HepG2 (cell line): ENCODE data around the gene MSH4. TPM values are rescaled to one million over a fixed set of nuclear protein-coding genes. Genes with fewer than 3 reads are reported as not detected.

ENCODE experiments used
- AFF4 ChIP-seq: sonication (generic); formaldehyde crosslinking; IDR thresholded peaks from 2 replicates; pipeline ENCODE4 v1.4.0; 2020; ENCODE audit warnings: missing genetic modification reagents
- ATF4 ChIP-seq, 2 experiments: fragments of 450-650 bp in 1 of 2; sonication (generic) in 1 of 2; formaldehyde crosslinking; IDR thresholded peaks; 2 replicates each; pipeline versions ENCODE4 v1.5.0 to v1.8.0; 2020 to 2022; ENCODE audit warnings: mild to moderate bottlenecking in 1 of 2, missing genetic modification reagents in 1 of 2
- ATF7-NPFF ChIP-seq: sonication (generic); formaldehyde crosslinking; IDR thresholded peaks from 2 replicates; pipeline ENCODE4 v1.8.1; 2023; ENCODE audit warnings: mild to moderate bottlenecking, low read depth, missing genetic modification reagents, moderate library complexity
- CBX5 ChIP-seq: sonication (generic); formaldehyde crosslinking; IDR thresholded peaks from 2 replicates; pipeline ENCODE4 v1.4.0; 2020; ENCODE audit warnings: missing genetic modification reagents, borderline replicate concordance
- CEBPG ChIP-seq: IDR thresholded peaks from 2 replicates; pipeline ENCODE4 v1.6.1; 2016
- CREB1 ChIP-seq, 2 experiments: fragments of 450-650 bp in 1 of 2; IDR thresholded peaks; 2 replicates each; pipeline ENCODE4 v1.6.1; 2016 to 2017; ENCODE audit warnings: control low read depth in 1 of 2, mild to moderate bottlenecking in 1 of 2, missing compliant biosample characterization in 1 of 2, missing genetic modification characterization in 1 of 2
- EEA1 ChIP-seq: sonication (generic); formaldehyde crosslinking; IDR thresholded peaks from 2 replicates; pipeline ENCODE4 v1.5.1; 2020; ENCODE audit warnings: mild to moderate bottlenecking, missing genetic modification reagents, borderline replicate concordance
- GABPB1 ChIP-seq: IDR thresholded peaks from 2 replicates; pipeline ENCODE4 v1.6.1; 2016; ENCODE audit warnings: mild to moderate bottlenecking, missing genetic modification reagents, moderate library complexity, missing compliant biosample characterization
- GATA4 ChIP-seq: sonication (generic); IDR thresholded peaks from 2 replicates; pipeline ENCODE4 v1.6.1; 2016; ENCODE audit warnings: antibody characterized with exemption, low read depth, borderline replicate concordance
- HNRNPH1 ChIP-seq: fragments of 200-400 bp; formaldehyde crosslinking; optimal IDR thresholded peaks from 2 replicates; pipeline ENCODE3; 2017; ENCODE audit warnings: mild to moderate bottlenecking, low read depth, low read length
- HNRNPLL ChIP-seq: fragments of 200-400 bp; formaldehyde crosslinking; IDR thresholded peaks from 2 replicates; pipeline ENCODE4 v1.6.1; 2017; ENCODE audit warnings: mild to moderate bottlenecking, low read depth, low read length; ENCODE audit not compliant: poor library complexity, severe bottlenecking
- HOXA3 ChIP-seq: sonication (generic); formaldehyde crosslinking; IDR thresholded peaks from 2 replicates; pipeline ENCODE4 v1.5.0; 2020; ENCODE audit warnings: missing genetic modification reagents
- KDM2A ChIP-seq: sonication (generic); formaldehyde crosslinking; IDR thresholded peaks from 2 replicates; pipeline ENCODE4 v1.4.0; 2020; ENCODE audit warnings: low read depth, missing genetic modification reagents, borderline replicate concordance
- NCOR1 ChIP-seq: fragments of 200-600 bp; sonication (generic); IDR thresholded peaks from 2 replicates; pipeline ENCODE4 v1.7.0; 2017; ENCODE audit warnings: antibody characterized with exemption, low read length, borderline replicate concordance
- PLSCR1 ChIP-seq: sonication (generic); formaldehyde crosslinking; IDR thresholded peaks from 2 replicates; pipeline ENCODE4 v1.5.0; 2020; ENCODE audit warnings: missing genetic modification reagents, mild to moderate bottlenecking, borderline replicate concordance
- POLR2G ChIP-seq: fragments of 200-400 bp; formaldehyde crosslinking; IDR thresholded peaks from 2 replicates; pipeline ENCODE4 v1.6.1; 2018; ENCODE audit warnings: mild to moderate bottlenecking, low read depth, low read length, moderate library complexity
- RAD21 ChIP-seq: fragments of 450-650 bp; formaldehyde crosslinking; IDR thresholded peaks from 2 replicates; pipeline ENCODE4 v1.5.0; 2020; ENCODE audit warnings: mild to moderate bottlenecking
- SOX5 ChIP-seq: IDR thresholded peaks from 2 replicates; pipeline ENCODE4 v1.6.1; 2016; ENCODE audit warnings: borderline replicate concordance
- TAF15 ChIP-seq: fragments of 200-400 bp; formaldehyde crosslinking; IDR thresholded peaks from one replicate; pipeline ENCODE4 v1.6.1; 2018; ENCODE audit warnings: mild to moderate bottlenecking, low read depth, low read length; ENCODE audit not compliant: poor library complexity, severe bottlenecking
- TGIF2 ChIP-seq: IDR thresholded peaks from 2 replicates; pipeline ENCODE4 v1.6.1; 2016; ENCODE audit warnings: control low read depth, missing compliant biosample characterization
- ZNF251 ChIP-seq: sonication (generic); formaldehyde crosslinking; IDR thresholded peaks from 2 replicates; pipeline ENCODE4 v1.9.0; 2021; ENCODE audit warnings: mild to moderate bottlenecking, missing genetic modification reagents
- ZNF264 ChIP-seq: sonication (generic); formaldehyde crosslinking; IDR thresholded peaks from 2 replicates; pipeline ENCODE4 v1.4.0; 2020; ENCODE audit warnings: missing genetic modification reagents
- ZNF577 ChIP-seq: sonication (generic); formaldehyde crosslinking; IDR thresholded peaks from 2 replicates; pipeline ENCODE4 v1.4.0; 2020; ENCODE audit warnings: mild to moderate bottlenecking, low read depth, missing genetic modification reagents, borderline replicate concordance
- ZNF589 ChIP-seq: sonication (generic); formaldehyde crosslinking; conservative IDR thresholded peaks from 2 replicates; pipeline ENCODE4 v1.8.0; 2022; ENCODE audit warnings: mild to moderate bottlenecking, moderate library complexity, missing genetic modification reagents
- polyA plus RNA-seq, 8 experiments: library from polyadenylated mRNA; depleted of rRNA in 3 of 8; stranded (reverse) in 7 of 8; unstranded in 1 of 8; fragments of >200 nt; fragmentation: Illumina TruSeq in 4 of 8; extraction: Trizol in 4 of 8; gene quantifications; 2 replicates each; pipeline versions ENCODE4 v1.2.1 to v1.2.3, GENCODE V29; 2011 to 2016; ENCODE audit warnings: low read depth in 4 of 8, missing spikeins in 1 of 8, mixed read lengths in 1 of 8; ENCODE audit not compliant: insufficient read depth in 1 of 8
- total RNA-seq, 5 experiments: library from RNA; depleted of rRNA; stranded (reverse); fragments of >200 nt; fragmentation: Illumina TruSeq; extraction: Trizol; gene quantifications; 2 replicates each; pipeline ENCODE4 v1.2.3, GENCODE V29; 2016; ENCODE audit warnings: low read depth in 1 of 5

MSH4 gene
- total and polyA plus RNA-seq, 2 of the 13 experiments (the other 11 are each of a cell fraction or from before 2014, with no cell fraction given) = 0.01 to 0.09 TPM

GRCh38 chr1:75796376-75797272 is at the start of gene MSH4 (continued):
- TF ChIP-seq GATA4 = peak; percentile 10; the same call in 1 of the 2 replicates
- peak; percentile 80 for TF ChIP-seq TAF15
- peak; percentile 38 for TF ChIP-seq HNRNPLL
- no peak for TF ChIP-seq TGIF2 (CRISPR knock-in tag)
- 0 out of 2 replicates have a peak, but pooled peaks have one; percentile 32 for TF ChIP-seq AFF4 (CRISPR knock-in tag)
- TF ChIP-seq CBX5 (CRISPR knock-in tag) = peak; percentile 41; the same call in 1 of the 2 replicates
- TF ChIP-seq EEA1 (CRISPR knock-in tag) = 0 out of 2 replicates have a peak, but pooled peaks have one; percentile 27
- TF ChIP-seq HOXA3 (CRISPR knock-in tag) = peak; percentile 49; the same call in 1 of the 2 replicates
- TF ChIP-seq SOX5 = no peak
- TF ChIP-seq ATF4 (CRISPR knock-in tag; IDR thresholded peaks at IDR 0.05) = peak in 1 of 2 experiments; percentile 76; a peak in 2 of 4 replicates
- 0 out of 2 replicates have a peak, but pooled peaks have one; percentile 15 for TF ChIP-seq ZNF589 (CRISPR knock-in tag)
- no peak for TF ChIP-seq CEBPG (CRISPR knock-in tag)
- peak; percentile 62; the same call in 1 of the 2 replicates for TF ChIP-seq ATF7-NPFF (CRISPR knock-in tag)
- no peak for TF ChIP-seq NCOR1
- TF ChIP-seq CREB1 (IDR thresholded peaks at IDR 0.05) = no peak
- TF ChIP-seq CREB1 (CRISPR knock-in tag; IDR thresholded peaks at IDR 0.05) = peak; percentile 10; the same call in 1 of the 2 replicates
- peak; percentile 66 for TF ChIP-seq HNRNPH1
- TF ChIP-seq GABPB1 = peak; percentile 30; the same call in 1 of the 2 replicates
- 0 out of 2 replicates have a peak, but pooled peaks have one; percentile 30 for TF ChIP-seq ZNF264
- TF ChIP-seq ZNF251 (CRISPR knock-in tag) = no peak
- TF ChIP-seq POLR2G = peak; percentile 84
- TF ChIP-seq ZNF577 (CRISPR knock-in tag) = no peak
- TF ChIP-seq PLSCR1 (CRISPR knock-in tag) = no peak
- TF ChIP-seq RAD21 = peak; percentile 44
- TF ChIP-seq KDM2A (CRISPR knock-in tag) = peak; percentile 77; the same call in 1 of the 2 replicates
